ENCODE results near the gene HDHD5.

HDHD5 gene

DNA sequence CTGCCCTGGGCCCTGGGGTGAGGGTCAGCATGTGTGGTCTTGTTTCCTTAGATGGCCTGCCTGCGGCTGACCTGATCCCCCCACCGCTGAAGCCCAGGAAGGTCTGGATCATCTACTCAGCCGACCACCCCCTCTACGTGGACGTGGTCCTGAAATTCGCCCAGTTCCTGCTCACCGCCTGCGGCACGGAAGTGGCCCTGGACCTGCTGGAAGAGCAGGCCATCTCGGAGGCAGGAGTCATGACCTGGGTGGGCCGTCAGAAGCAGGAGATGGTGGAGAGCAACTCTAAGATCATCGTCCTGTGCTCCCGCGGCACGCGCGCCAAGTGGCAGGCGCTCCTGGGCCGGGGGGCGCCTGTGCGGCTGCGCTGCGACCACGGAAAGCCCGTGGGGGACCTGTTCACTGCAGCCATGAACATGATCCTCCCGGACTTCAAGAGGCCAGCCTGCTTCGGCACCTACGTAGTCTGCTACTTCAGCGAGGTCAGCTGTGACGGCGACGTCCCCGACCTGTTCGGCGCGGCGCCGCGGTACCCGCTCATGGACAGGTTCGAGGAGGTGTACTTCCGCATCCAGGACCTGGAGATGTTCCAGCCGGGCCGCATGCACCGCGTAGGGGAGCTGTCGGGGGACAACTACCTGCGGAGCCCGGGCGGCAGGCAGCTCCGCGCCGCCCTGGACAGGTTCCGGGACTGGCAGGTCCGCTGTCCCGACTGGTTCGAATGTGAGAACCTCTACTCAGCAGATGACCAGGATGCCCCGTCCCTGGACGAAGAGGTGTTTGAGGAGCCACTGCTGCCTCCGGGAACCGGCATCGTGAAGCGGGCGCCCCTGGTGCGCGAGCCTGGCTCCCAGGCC, 50.6 kb downstream of the HDHD5 start:
- TF ChIP-seq, protein P1, sequence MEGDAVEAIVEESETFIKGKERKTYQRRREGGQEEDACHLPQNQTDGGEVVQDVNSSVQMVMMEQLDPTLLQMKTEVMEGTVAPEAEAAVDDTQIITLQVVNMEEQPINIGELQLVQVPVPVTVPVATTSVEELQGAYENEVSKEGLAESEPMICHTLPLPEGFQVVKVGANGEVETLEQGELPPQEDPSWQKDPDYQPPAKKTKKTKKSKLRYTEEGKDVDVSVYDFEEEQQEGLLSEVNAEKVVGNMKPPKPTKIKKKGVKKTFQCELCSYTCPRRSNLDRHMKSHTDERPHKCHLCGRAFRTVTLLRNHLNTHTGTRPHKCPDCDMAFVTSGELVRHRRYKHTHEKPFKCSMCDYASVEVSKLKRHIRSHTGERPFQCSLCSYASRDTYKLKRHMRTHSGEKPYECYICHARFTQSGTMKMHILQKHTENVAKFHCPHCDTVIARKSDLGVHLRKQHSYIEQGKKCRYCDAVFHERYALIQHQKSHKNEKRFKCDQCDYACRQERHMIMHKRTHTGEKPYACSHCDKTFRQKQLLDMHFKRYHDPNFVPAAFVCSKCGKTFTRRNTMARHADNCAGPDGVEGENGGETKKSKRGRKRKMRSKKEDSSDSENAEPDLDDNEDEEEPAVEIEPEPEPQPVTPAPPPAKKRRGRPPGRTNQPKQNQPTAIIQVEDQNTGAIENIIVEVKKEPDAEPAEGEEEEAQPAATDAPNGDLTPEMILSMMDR (conservative IDR thresholded peaks at IDR 0.05; ENCODE audit: low read depth): no peak
- H3K27ac ChIP-seq: no peak overlapping the region
- CTCF ChIA-PET: no interaction called here
- POLR2A ChIA-PET (ENCODE audit: low non-redundant PET): no interaction called here
- DNase-seq (ENCODE audit: low spot score): no peak

DNA sequence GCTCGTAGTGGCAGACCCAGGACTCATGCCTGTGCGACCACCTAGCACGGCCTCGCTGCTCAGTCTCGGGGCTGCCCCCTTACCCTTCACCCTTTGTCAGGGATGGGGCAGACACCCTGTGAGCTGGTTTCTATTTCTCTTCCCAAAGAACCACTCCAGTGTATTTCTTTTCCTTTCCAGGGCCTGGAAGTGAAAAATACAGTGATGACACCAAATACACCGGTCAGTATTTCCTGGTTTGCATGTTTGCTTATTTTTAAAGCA, 51.6 kb downstream of the HDHD5 start:
- no peak for DNase-seq (ENCODE audit: low spot score)
- H3K27ac ChIP-seq: no peak overlapping the region
- ChIA-PET POLR2A (ENCODE audit: low non-redundant PET) (no interaction called here), CTCF (no interaction called here)
- TF ChIP-seq, protein P1 (conservative IDR thresholded peaks at IDR 0.05; ENCODE audit: low read depth): no peak

DNA sequence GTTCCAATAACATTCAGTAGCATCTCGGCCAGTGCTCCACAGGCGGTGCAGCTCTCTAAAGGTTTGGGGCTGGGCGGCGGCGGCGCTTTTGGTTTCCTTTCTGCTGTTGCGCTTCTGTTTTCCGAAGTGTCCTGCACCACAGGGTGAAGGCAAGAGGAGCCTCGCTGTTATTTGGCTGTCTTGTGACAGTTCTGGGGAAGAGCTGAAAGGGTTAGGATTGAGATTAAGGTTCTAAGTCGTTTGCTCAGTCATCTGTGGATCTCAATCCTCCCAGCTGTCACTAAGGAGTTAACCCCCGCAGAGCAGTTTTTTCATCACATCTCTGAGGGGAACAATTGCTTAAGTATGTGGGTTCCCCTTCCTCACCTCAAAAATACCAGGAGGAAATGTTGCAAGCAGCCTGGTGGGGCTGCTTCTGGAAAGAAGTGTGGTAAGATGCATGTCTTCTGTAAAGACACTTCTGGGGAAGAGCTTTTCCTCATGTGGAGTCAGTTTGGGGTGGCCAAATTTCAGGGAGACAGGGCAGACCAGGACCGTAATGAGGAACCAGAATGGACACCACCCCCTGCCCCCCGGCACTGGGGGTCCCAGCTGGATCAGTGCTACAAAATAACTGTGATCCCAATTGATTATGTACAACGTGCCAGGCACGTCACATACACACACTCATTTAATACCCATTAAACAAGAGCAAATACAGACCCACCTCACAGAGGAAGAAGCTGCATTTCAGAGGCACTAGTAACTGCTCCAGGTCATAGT, 52.1 kb downstream of the HDHD5 start:
- CTCF ChIA-PET: interaction anchor here (0.9 kb wide), 1 partner anchor 65 kb away, joined by 3 read pairs; no protein-coding TSS in a partner anchor
- TF ChIP-seq, protein P1 (conservative IDR thresholded peaks at IDR 0.05; ENCODE audit: low read depth): no peak
- H3K27ac ChIP-seq: no peak overlapping the region
- POLR2A ChIA-PET (ENCODE audit: low non-redundant PET): no interaction called here
- DNase-seq (ENCODE audit: low spot score): no peak

DNA sequence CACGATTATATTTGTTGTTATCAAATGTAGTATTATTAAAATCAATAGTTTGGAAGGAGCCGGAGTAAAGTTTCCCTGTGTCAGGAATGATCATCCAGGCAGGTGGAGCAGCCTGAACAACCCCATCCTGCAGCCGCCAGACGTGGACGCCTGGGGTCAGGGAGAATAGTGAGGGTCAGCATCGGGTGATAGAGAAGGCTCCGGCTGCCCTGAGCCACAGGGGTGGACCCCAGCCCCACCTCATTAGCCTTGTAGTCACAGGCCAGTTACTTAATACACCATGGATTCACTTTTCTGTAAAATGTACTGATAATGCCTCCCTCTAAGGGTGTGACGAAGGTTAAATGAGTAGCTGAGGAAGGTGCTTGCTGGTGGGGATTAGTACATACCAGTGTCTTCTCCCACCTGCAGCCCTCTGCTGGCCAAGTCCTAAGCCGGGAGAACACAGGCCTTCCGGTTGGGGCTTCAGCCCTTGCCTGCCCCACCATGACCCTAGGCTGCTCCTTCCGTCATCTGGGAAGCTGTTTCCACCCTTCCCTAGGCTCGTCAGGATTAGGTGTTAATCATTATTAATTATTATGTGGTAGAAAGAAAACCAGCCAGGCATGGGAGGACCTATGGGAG, 52.8 kb downstream of the HDHD5 start:
- POLR2A ChIA-PET (ENCODE audit: low non-redundant PET): no interaction called here
- CTCF ChIA-PET: interaction anchor here (0.9 kb wide), 1 partner anchor 66 kb away, joined by 3 read pairs; no protein-coding TSS in a partner anchor
- TF ChIP-seq, protein P1 (conservative IDR thresholded peaks at IDR 0.05; ENCODE audit: low read depth): no peak
- no peak for DNase-seq (ENCODE audit: low spot score)
- H3K27ac ChIP-seq: no peak overlapping the region

DNA sequence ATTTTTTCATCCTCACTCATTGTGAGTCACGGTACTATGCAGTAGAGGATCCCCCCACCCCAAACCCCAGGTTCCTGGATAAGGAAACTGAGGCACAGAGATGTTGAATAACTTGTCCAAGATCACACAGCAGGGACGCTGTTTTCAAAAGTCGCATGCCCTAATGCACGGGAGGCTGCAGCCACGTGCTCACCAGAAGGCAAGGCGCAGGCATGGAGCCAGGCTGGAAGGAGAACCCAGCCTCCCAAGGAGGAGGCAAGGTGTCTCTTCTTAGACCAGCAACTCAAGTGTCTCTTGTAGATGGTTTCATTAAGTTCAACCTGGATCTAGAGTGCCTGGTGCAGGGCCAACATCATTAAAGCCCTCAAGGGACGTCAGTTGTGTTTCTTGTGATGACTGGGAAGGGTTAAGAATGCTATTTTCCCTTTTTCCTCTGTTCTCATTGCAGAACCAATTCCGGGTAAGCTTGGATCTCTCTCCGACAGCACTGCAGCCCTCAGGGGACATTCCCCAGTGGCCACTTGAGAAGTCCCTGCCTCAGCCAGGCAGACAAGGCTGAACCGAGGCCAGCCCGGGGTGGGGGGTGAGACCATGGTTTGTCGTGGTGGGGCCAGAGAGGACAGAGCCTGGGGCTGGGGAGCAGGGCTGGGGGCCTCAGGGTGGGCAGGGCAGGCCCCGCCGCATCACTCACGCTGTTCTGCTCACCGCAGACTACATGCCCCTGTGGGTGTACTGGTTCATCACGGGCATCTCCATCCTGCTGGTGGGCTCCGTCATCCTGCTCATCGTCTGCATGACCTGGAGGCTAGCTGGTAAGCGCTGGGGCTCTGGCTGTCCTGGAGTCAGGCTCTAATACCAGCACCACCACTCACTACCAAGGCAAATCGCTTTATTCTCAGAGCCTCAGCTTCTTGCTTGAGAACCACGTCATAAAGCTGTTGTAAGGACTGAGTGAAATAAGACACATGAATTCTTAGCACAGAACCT, 53.6 kb downstream of the HDHD5 start:
- ChIA-PET CTCF (no interaction called here), POLR2A (ENCODE audit: low non-redundant PET) (no interaction called here)
- TF ChIP-seq, protein P1 (conservative IDR thresholded peaks at IDR 0.05; ENCODE audit: low read depth): no peak
- H3K27ac ChIP-seq: no peak overlapping the region
- no peak for DNase-seq (ENCODE audit: low spot score)

Measured in RWPE1 (cell line).